Measurements from ENCODE around the gene TMEM272. TPM values are rescaled to one million over a fixed set of nuclear protein-coding genes. Genes with fewer than 3 reads are reported as not detected.
A peak's percentile ranks its signal among the peaks of the same experiment; 100 is the strongest.

TMEM272 gene
- total RNA-seq, 2 experiments from 2014 or later, result 1.00 to 1.9 TPM

DNA sequence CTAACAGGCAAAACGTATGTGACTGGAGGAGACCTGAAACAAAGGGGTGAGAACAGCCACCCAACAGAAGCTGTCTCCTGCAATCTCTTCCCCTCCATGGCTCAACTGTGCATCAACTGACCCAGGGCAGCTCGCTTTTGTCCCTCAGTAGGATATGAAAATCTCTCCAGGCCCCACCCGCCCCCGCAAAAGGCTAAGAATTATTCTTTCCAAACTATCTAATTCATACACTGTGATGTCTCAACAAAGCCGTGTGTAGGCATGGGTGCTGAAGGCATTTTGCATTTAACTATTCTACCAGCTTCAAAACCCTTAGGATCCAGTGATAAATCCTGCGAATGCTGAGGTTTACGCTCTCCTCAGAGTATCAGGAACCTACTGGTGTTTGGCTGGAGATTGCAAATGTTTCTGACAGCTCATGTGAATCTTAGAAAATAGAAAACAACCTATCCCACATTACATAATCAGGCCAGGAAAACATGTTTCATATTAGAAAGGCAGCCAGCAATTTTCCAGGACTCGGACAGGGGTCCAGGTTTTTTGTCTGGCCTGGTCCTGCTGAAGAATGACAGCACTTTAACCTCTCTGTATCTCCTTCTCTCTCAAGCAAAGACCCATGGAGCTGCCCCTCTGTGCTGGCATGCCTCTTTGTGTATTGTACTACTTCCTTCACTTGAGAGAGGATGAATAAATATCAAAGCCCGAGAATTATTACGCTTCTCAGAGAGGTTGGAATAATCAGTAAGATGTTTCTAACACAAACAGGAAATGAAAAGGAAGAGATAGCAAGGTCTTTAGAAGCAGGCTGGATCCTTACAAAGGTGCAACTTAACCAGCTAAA lies 58.3 kb downstream of the TMEM272 start:
- ATAC-seq (ENCODE audit: low read depth) (no peak), DNase-seq (no peak)
- Mint-ChIP-seq H3K9me3 (no peaks in the 10 kb centered on the region), H3K4me1 (no peaks in the 10 kb centered on the region), H3K27me3 (no peaks in the 10 kb centered on the region), H3K36me3 (peaks cover 4% of the 10 kb centered on the region), H3K4me3 (no peak overlapping the region), H3K27ac (no peak overlapping the region)
- POLR2A ChIA-PET, result interaction anchor here (2.1 kb wide), 1 partner anchor 334 kb away, joined by 4 read pairs; the partner anchor contains the start of gene INTS6

GRCh38 chr13:51785712-51786424 lies 59.1 kb downstream of the TMEM272 start:
- POLR2A ChIA-PET, result interaction anchor here (2.1 kb wide), 1 partner anchor 333 kb away, joined by 4 read pairs; the partner anchor contains the start of gene INTS6
- no peak overlapping the region for H3K27ac Mint-ChIP-seq

GRCh38 chr13:51784097-51784496 lies 60.9 kb downstream of the TMEM272 start:
- Mint-ChIP-seq H3K4me3 (no peak overlapping the region), H3K27ac (no peak overlapping the region), H3K27me3 (no peaks in the 10 kb centered on the region), H3K4me1 (peaks cover 2% of the 10 kb centered on the region), H3K36me3 (no peaks in the 10 kb centered on the region), H3K9me3 (no peaks in the 10 kb centered on the region)
- DNase-seq (no peak), ATAC-seq (ENCODE audit: low read depth) (no peak)
- POLR2A ChIA-PET, result no interaction called here

More at GRCh38 chr13:51785712-51786424, 59.1 kb downstream of the TMEM272 start:
- H3K4me3 Mint-ChIP-seq, result no peak overlapping the region
- no peak for DNase-seq
- no peak for ATAC-seq (ENCODE audit: low read depth)
- H3K36me3 Mint-ChIP-seq, result peaks cover 2% of the 10 kb centered on the region
- no peaks in the 10 kb centered on the region for H3K9me3 Mint-ChIP-seq
- H3K4me1 Mint-ChIP-seq, result peaks cover 2% of the 10 kb centered on the region
- H3K27me3 Mint-ChIP-seq, result no peaks in the 10 kb centered on the region

DNA sequence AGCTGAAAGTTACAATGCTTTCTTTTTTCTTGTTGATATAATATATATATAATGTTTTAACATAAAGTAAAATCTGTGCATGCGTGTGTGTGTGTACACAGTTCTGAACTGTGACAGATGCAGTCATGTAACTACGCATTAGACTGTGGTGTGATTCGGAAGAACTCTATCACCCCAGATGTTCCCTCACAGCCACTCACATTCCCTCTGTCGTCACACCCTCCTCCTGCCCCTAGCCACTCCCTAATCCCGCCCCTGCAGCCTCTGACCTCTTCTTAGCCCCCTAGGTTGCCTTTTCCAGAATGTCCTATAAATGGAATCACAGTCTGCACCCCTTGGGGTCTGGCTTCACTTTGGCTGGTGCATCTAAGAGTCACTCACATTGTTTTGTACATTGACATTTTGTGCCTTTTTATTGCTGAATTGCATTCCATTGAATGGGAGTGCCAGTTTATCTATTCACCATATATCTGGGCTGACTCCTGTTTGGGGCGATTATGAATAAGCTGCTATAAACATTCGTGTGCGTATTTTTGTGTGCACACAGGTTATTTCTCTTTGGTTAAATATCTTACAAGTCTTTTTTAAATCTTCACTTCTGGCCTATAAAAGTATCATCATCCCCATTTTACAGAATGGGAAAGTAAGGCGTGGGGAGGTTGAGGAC lies 61.4 kb downstream of the TMEM272 start:
- peaks cover 2% of the 10 kb centered on the region for H3K4me1 Mint-ChIP-seq
- H3K4me3 Mint-ChIP-seq, result no peak overlapping the region
- H3K9me3 Mint-ChIP-seq, result no peaks in the 10 kb centered on the region
- no peak for DNase-seq
- H3K27ac Mint-ChIP-seq, result no peak overlapping the region
- no peaks in the 10 kb centered on the region for H3K27me3 Mint-ChIP-seq
- H3K36me3 Mint-ChIP-seq, result no peaks in the 10 kb centered on the region
- no peak for ATAC-seq (ENCODE audit: low read depth)
- POLR2A ChIA-PET, result interaction anchor here (1.1 kb wide), 1 partner anchor 330 kb away, joined by 3 read pairs; the partner anchor contains the start of gene INTS6

- Mint-ChIP-seq H3K4me3 (no peak overlapping the region), H3K9me3 (no peaks in the 10 kb centered on the region), H3K27me3 (no peaks in the 10 kb centered on the region), H3K27ac (no peak overlapping the region), H3K4me1 (peaks cover 2% of the 10 kb centered on the region), H3K36me3 (no peaks in the 10 kb centered on the region)
- POLR2A ChIA-PET, result interaction anchor here (1.1 kb wide), 1 partner anchor 329 kb away, joined by 3 read pairs; the partner anchor contains the start of gene INTS6
- DNase-seq (no peak), ATAC-seq (ENCODE audit: low read depth) (no peak)
Measured at GRCh38 chr13:51782026-51782710, 62.8 kb downstream of the TMEM272 start.

DNA sequence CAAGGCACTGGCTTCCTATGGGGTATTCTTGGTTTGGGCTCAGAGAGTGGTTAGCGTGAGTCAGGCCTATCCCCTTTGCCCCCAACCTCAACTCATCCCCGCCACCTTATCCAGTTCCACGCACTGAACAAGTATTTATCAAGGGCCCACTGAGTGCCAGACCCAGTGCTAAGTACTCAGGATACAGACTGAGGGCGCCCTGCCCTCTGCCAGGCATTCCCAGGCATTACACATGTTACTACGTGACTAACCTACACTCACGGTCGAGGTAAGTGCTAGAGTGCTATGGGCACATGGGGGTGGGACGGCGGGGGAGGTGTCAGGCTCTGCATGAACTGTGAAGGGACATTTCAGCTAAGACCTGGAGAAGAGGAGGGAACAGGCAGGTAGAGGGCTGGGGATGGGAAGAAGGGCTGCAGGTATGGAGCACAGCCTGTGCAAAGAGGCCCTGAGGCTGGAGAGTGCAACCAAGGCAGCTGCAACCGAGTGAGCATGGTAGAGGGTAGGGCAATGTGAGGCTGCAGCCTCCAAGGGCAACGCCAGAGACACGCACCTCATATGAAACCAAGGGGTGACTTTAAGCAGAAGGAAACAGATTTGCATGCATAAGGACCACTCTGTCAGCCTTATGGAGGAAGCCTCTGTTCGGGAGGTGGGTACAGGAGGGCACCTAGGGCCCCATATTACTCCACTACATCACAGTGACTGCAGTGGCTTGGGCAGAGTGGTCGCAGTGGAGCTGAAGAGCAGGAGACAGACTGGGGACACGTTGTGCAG lies 63.5 kb downstream of the TMEM272 start:
- peaks cover 2% of the 10 kb centered on the region for H3K4me1 Mint-ChIP-seq
- H3K27ac Mint-ChIP-seq, result peak overlapping the region; percentile 10
- H3K36me3 Mint-ChIP-seq, result no peaks in the 10 kb centered on the region
- H3K27me3 Mint-ChIP-seq, result no peaks in the 10 kb centered on the region
- DNase-seq (no peak), ATAC-seq (ENCODE audit: low read depth) (peak; percentile 60)
- no peak overlapping the region for H3K4me3 Mint-ChIP-seq
- POLR2A ChIA-PET, result no interaction called here
- H3K9me3 Mint-ChIP-seq, result no peaks in the 10 kb centered on the region

GRCh38 chr13:51780099-51780498 lies 64.9 kb downstream of the TMEM272 start:
- no peak for DNase-seq
- POLR2A ChIA-PET, result no interaction called here
- peak overlapping the region; percentile 36 for H3K27ac Mint-ChIP-seq
- H3K4me1 Mint-ChIP-seq, result peaks cover 2% of the 10 kb centered on the region
- no peaks in the 10 kb centered on the region for H3K27me3 Mint-ChIP-seq
- H3K9me3 Mint-ChIP-seq, result no peaks in the 10 kb centered on the region
- no peak for ATAC-seq (ENCODE audit: low read depth)
- H3K4me3 Mint-ChIP-seq, result no peak overlapping the region
- H3K36me3 Mint-ChIP-seq, result no peaks in the 10 kb centered on the region

- H3K27me3 Mint-ChIP-seq, result no peaks in the 10 kb centered on the region
- no peak overlapping the region for H3K4me3 Mint-ChIP-seq
- H3K9me3 Mint-ChIP-seq, result no peaks in the 10 kb centered on the region
- DNase-seq, result no peak
- H3K4me1 Mint-ChIP-seq, result peaks cover 2% of the 10 kb centered on the region
- ATAC-seq (ENCODE audit: low read depth), result no peak
- POLR2A ChIA-PET, result no interaction called here
- H3K36me3 Mint-ChIP-seq, result no peaks in the 10 kb centered on the region
- no peak overlapping the region for H3K27ac Mint-ChIP-seq
Measured at GRCh38 chr13:51778392-51778791, 66.6 kb downstream of the TMEM272 start.

- POLR2A ChIA-PET, result no interaction called here
- H3K4me3 Mint-ChIP-seq, result no peak overlapping the region
- peaks cover 2% of the 10 kb centered on the region for H3K4me1 Mint-ChIP-seq
- DNase-seq, result no peak
- H3K27me3 Mint-ChIP-seq, result no peaks in the 10 kb centered on the region
- no peak for ATAC-seq (ENCODE audit: low read depth)
- no peaks in the 10 kb centered on the region for H3K36me3 Mint-ChIP-seq
- H3K27ac Mint-ChIP-seq, result no peak overlapping the region
- H3K9me3 Mint-ChIP-seq, result no peaks in the 10 kb centered on the region
Measured at GRCh38 chr13:51777921-51778320, 67.1 kb downstream of the TMEM272 start.

- no peaks in the 10 kb centered on the region for H3K4me1 Mint-ChIP-seq
- H3K27ac Mint-ChIP-seq, result no peak overlapping the region
- DNase-seq, result no peak
- no peaks in the 10 kb centered on the region for H3K27me3 Mint-ChIP-seq
- H3K36me3 Mint-ChIP-seq, result no peaks in the 10 kb centered on the region
- no peaks in the 10 kb centered on the region for H3K9me3 Mint-ChIP-seq
- POLR2A ChIA-PET, result no interaction called here
- no peak overlapping the region for H3K4me3 Mint-ChIP-seq
- ATAC-seq (ENCODE audit: low read depth), result no peak
Measured at GRCh38 chr13:51776179-51776578, 68.8 kb downstream of the TMEM272 start.

DNA sequence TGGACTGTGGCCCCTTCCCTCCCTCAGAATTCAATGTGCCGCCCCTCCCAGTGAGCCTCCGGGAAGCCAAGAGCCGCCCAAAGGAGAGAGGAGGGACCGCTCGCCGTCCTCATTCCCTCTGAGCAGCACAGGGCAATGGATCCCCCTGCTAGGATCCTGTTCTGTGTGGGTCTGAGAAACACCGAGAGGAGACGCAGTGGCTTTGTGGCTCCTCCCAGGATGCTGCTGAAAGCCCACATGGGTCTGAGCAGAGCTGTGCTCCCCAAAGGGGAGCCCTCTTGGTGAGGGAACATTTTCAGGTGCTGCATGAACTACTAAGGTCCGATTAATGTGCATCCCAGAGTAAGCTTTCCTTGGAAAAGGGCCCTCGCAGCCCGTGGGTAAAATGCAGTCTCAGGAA lies 71.5 kb downstream of the TMEM272 start:
- Mint-ChIP-seq H3K4me3 (no peak overlapping the region), H3K27ac (no peak overlapping the region), H3K9me3 (no peaks in the 10 kb centered on the region), H3K27me3 (no peaks in the 10 kb centered on the region), H3K36me3 (no peaks in the 10 kb centered on the region), H3K4me1 (no peaks in the 10 kb centered on the region)
- POLR2A ChIA-PET, result no interaction called here
- ATAC-seq (ENCODE audit: low read depth) (no peak), DNase-seq (no peak)

- no peak overlapping the region for H3K4me3 Mint-ChIP-seq
- ATAC-seq (ENCODE audit: low read depth) (no peak), DNase-seq (no peak)
- no peaks in the 10 kb centered on the region for H3K27me3 Mint-ChIP-seq
- POLR2A ChIA-PET, result no interaction called here
- no peaks in the 10 kb centered on the region for H3K4me1 Mint-ChIP-seq
- no peaks in the 10 kb centered on the region for H3K36me3 Mint-ChIP-seq
- H3K9me3 Mint-ChIP-seq, result no peaks in the 10 kb centered on the region
- H3K27ac Mint-ChIP-seq, result no peak overlapping the region
Measured at GRCh38 chr13:51772781-51773180, 72.2 kb downstream of the TMEM272 start.
